ENCODE results near the gene CUL3. TPM values are rescaled to one million over a fixed set of nuclear protein-coding genes. Genes with fewer than 3 reads are reported as not detected.

Gene CUL3
- total RNA-seq, 1 experiment from 2014 or later: 95.7 TPM

GRCh38 chr2:224421065-224421464, 164.1 kb downstream of the CUL3 start:
- ChIA-PET POLR2A (no interaction called here), RAD21 (ENCODE audit: low non-redundant PET in 1 of 2, low total read pairs in 2 of 2, uncharacterized antibody in 2 of 2, unreplicated experiment in 2 of 2) (no interaction called here), CTCF (no interaction called here)
- Histone ChIP-seq H3K9ac (ENCODE audit: low read length) (no peak overlapping the region), H3K9me3 (ENCODE audit: control insufficient read depth in 1 of 2, insufficient read depth in 1 of 2, low read depth in 1 of 2, low read length in 2 of 2) (no peaks in the 10 kb centered on the region), H3K4me1 (ENCODE audit: control insufficient read depth in 1 of 2, insufficient read depth in 2 of 2, low read length in 2 of 2) (peaks cover 0 to 9% of the 10 kb centered on the region in 2 experiments; a peak in 2 of 4 replicates), H3K9me2 (ENCODE audit: insufficient read depth) (no peaks in the 10 kb centered on the region), H3K79me2 (ENCODE audit: insufficient read depth, low read length) (no peaks in the 10 kb centered on the region), H3K27ac (ENCODE audit: low read depth, low read length) (no peak overlapping the region), H3K4me2 (ENCODE audit: low read length) (no peak overlapping the region), H3K4me3 (replicated peaks in 1 of 2; ENCODE audit: low read depth in 1 of 2, low read length in 2 of 2) (no peak overlapping the region), H3K27me3 (ENCODE audit: insufficient read depth, low read length) (no peaks in the 10 kb centered on the region), H3K36me3 (ENCODE audit: control insufficient read depth in 1 of 2, insufficient read depth in 2 of 2, low read length in 2 of 2) (no peaks in the 10 kb centered on the region), H4K20me1 (ENCODE audit: insufficient read depth) (no peaks in the 10 kb centered on the region), H2AFZ (ENCODE audit: low read depth, low read length, poor library complexity, severe bottlenecking) (no peak overlapping the region)
- DNase-seq (ENCODE audit: low read depth, low spot score): no peak
- ATAC-seq: no peak
- no TSS peak for BruUV-seq (replicated peaks)
- TF ChIP-seq ZNF274 (IDR thresholded peaks at IDR 0.05; ENCODE audit: low read depth, low read length) (no peak), EGR1 (IDR thresholded peaks at IDR 0.05; ENCODE audit: low read depth) (no peak), ELF1 (IDR thresholded peaks at IDR 0.05; ENCODE audit: borderline replicate concordance, low read depth) (no peak), POLR2A (IDR thresholded peaks at IDR 0.05; ENCODE audit: borderline replicate concordance, extremely low read depth, insufficient read depth, insufficient read length) (no peak), SRF (IDR thresholded peaks at IDR 0.05; ENCODE audit: low read depth) (no peak), REST (IDR thresholded peaks at IDR 0.05; ENCODE audit: low read depth) (no peak), CBX3 (IDR thresholded peaks at IDR 0.05; ENCODE audit: low read depth) (no peak), ZFX (IDR thresholded peaks at IDR 0.05) (no peak), CEBPB (IDR thresholded peaks at IDR 0.05; ENCODE audit: low read depth) (no peak), SP1 (IDR thresholded peaks at IDR 0.05; ENCODE audit: low read depth) (no peak), JUND (IDR thresholded peaks at IDR 0.05) (no peak), SIN3A (IDR thresholded peaks at IDR 0.05; ENCODE audit: low read depth) (no peak), ZBTB33 (IDR thresholded peaks at IDR 0.05; ENCODE audit: extremely low read depth, insufficient replicate concordance, low read length) (no peak), YY1 (IDR thresholded peaks at IDR 0.05; ENCODE audit: extremely low read depth, insufficient replicate concordance, low read depth, low read length) (no peak), POLR2AphosphoS5 (IDR thresholded peaks at IDR 0.05; ENCODE audit: low read depth, low read length) (no peak), FOSL1 (IDR thresholded peaks at IDR 0.05; ENCODE audit: low read depth) (no peak), EZH2phosphoT487 (IDR thresholded peaks at IDR 0.05; ENCODE audit: borderline replicate concordance) (no peak), TCF7L2 (IDR thresholded peaks at IDR 0.05; ENCODE audit: borderline replicate concordance, extremely low read depth, insufficient read depth, insufficient read length) (no peak), CTCF (IDR thresholded peaks at IDR 0.05 in 2 of 3, conservative IDR thresholded peaks at IDR 0.05 in 1 of 3; ENCODE audit: borderline replicate concordance in 1 of 3, insufficient read depth in 1 of 3, low read depth in 2 of 3, low read length in 2 of 3) (no peak)
- intact Hi-C loops (cut with micrococcal nuclease): no loop called here
